Activated CD4-positive, alpha-beta T cell treated with anti-CD3 and anti-CD28 coated beads, Interleukin-2, amount 10 ng/mL, durations not matched to agents 7 days and 5 days (primary cell): ENCODE measurements around the gene NAP1L4. TPM values are rescaled to one million over a fixed set of nuclear protein-coding genes. Genes with fewer than 3 reads are reported as not detected.

Source experiments
- CTCF ChIA-PET: fragments of 350-600 bp; sonication (Branson Sonifier 250); formaldehyde crosslinking; loops from one replicate; lab custom pipeline; 2021; ENCODE audit warnings: antibody characterized with exemption; lab: Charles Lee
- POLR2A ChIA-PET: fragments of 350-600 bp; sonication (Branson Sonifier 250); formaldehyde crosslinking; loops from one replicate; lab custom pipeline; 2021; ENCODE audit warnings: antibody characterized with exemption; lab: Charles Lee
- DNase-seq: peaks from one replicate; pipeline ENCODE4 v3.0.0-alpha.2; 2020
- H3K27ac Mint-ChIP-seq: one replicate; pipeline ENCODE4 v1.8.0; 2021; ENCODE audit warnings: mild to moderate bottlenecking, moderate library complexity, mixed read lengths
- H3K27me3 Mint-ChIP-seq: one replicate; pipeline ENCODE4 v1.8.0; 2021; ENCODE audit warnings: mixed read lengths
- H3K36me3 Mint-ChIP-seq: one replicate; pipeline ENCODE4 v1.8.0; 2021; ENCODE audit warnings: low read depth, mixed read lengths
- H3K4me1 Mint-ChIP-seq: one replicate; pipeline ENCODE4 v1.8.0; 2021; ENCODE audit warnings: mixed read lengths
- H3K4me3 Mint-ChIP-seq: one replicate; pipeline ENCODE4 v1.8.0; 2021; ENCODE audit warnings: mild to moderate bottlenecking, moderate library complexity, mixed read lengths
- H3K9me3 Mint-ChIP-seq: one replicate; pipeline ENCODE4 v1.8.0; 2021; ENCODE audit warnings: mixed read lengths
- total RNA-seq, 2 experiments: library from RNA; stranded (reverse); gene quantifications; one replicate each; pipeline ENCODE4 v1.2.3, GENCODE V29; 2021

The NAP1L4 gene
- total RNA-seq, 2 experiments from 2014 or later = 354 to 367 TPM

DNA sequence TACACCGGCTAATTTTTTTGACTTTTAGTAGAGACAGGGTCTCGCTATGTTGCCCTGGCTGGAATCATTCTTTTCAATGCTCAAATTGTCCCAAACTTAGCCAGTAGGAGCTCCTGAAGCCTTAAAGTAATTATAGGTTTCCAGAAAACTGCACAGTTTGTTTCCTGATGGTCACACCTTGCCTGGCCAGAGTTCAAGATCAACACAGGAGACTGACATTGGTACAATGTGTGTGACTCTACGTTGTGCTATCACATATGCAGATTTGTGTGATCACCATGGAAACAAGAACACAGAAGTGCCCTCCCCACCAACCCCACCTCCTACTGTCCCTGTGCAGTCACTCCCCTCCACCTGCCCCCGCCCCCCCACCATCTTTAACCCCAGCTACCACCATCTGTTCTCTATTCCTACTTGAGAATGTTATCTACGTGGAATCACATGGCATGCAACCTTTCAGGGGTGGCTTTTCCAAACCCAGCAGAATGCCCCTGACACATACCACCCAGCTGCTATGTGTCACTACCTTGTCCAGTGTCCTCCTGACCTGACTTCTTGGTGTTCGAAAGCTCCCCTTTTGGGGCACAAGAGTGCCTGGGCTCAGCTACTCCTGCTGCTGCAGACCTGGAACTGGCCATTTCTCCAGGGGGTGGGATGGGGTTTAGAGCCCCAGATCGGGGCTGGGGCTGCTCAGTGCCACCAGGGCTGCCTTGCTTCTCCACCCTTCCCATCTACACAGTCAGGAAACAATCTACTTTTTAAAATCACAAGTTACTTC, 6.1 kb upstream of the NAP1L4 start:
- Mint-ChIP-seq H3K4me3 (no peak overlapping the region), H3K36me3 (peaks cover 35% of the 10 kb centered on the region), H3K27ac (no peak overlapping the region), H3K4me1 (peaks cover 3% of the 10 kb centered on the region), H3K27me3 (no peaks in the 10 kb centered on the region), H3K9me3 (no peaks in the 10 kb centered on the region)
- ChIA-PET POLR2A (no interaction called here), CTCF (interaction anchor here (0.9 to 1.5 kb wide), 9 partner anchors 9 to 96 kb away, joined by 3 to 5 read pairs (median 4); a partner anchor contains a TSS)
- no peak for DNase-seq

GRCh38 chr11:2997406-2997805, 5.3 kb upstream of the NAP1L4 start:
- Mint-ChIP-seq H3K27me3 (no peaks in the 10 kb centered on the region), H3K36me3 (peaks cover 27% of the 10 kb centered on the region), H3K9me3 (no peaks in the 10 kb centered on the region), H3K4me3 (no peak overlapping the region), H3K27ac (peak overlapping the region; percentile 16), H3K4me1 (peaks cover 3% of the 10 kb centered on the region)
- DNase-seq = no peak
- POLR2A ChIA-PET = no interaction called here
- CTCF ChIA-PET = interaction anchor here (1.1 to 1.5 kb wide), 8 partner anchors 9 to 40 kb away, joined by 3 to 5 read pairs (median 4); no protein-coding TSS in a partner anchor

DNA sequence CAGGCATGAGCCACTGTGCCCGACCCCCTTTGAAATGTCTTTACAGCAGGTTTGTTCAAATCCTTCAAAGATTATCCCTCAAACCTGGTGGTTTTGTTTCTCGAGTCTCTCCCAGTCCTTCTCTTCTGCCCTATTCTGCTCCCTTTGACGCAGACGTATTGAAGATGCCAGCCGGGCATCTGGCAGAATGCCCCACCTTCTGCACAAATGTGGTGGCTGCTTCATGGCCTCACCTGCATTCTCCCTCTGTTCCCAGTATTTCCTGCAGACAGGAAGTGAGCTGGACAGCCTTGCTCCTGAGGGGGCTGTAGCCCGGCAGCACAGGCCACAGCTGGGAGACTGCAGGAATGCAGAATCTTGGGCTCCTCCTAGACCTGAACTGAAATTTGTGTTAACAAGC, 4.8 kb upstream of the NAP1L4 start:
- H3K36me3 Mint-ChIP-seq = peaks cover 28% of the 10 kb centered on the region
- no peak for DNase-seq
- no peaks in the 10 kb centered on the region for H3K9me3 Mint-ChIP-seq
- H3K27ac Mint-ChIP-seq = no peak overlapping the region
- ChIA-PET POLR2A (no interaction called here), CTCF (interaction anchor here (1.1 to 1.5 kb wide), 7 partner anchors 10 to 41 kb away, joined by 3 to 5 read pairs (median 4); no protein-coding TSS in a partner anchor)
- H3K4me3 Mint-ChIP-seq = no peak overlapping the region
- no peaks in the 10 kb centered on the region for H3K27me3 Mint-ChIP-seq
- H3K4me1 Mint-ChIP-seq = peaks cover 3% of the 10 kb centered on the region

- H3K27me3 Mint-ChIP-seq = no peaks in the 10 kb centered on the region
- ChIA-PET POLR2A (no interaction called here), CTCF (interaction anchor here (1.0 to 1.3 kb wide), 2 partner anchors 19 to 20 kb away, joined by 3 read pairs; no protein-coding TSS in a partner anchor)
- peak overlapping the region; percentile 31 for H3K27ac Mint-ChIP-seq
- H3K4me3 Mint-ChIP-seq = no peak overlapping the region
- H3K36me3 Mint-ChIP-seq = peaks cover 26% of the 10 kb centered on the region
- no peak for DNase-seq
- peaks cover 3% of the 10 kb centered on the region for H3K4me1 Mint-ChIP-seq
- no peaks in the 10 kb centered on the region for H3K9me3 Mint-ChIP-seq
These were observed 3.9 kb upstream of the NAP1L4 start for GRCh38 chr11:2995893-2996554.

- POLR2A ChIA-PET = no interaction called here
- Mint-ChIP-seq H3K36me3 (peaks cover 26% of the 10 kb centered on the region), H3K9me3 (no peaks in the 10 kb centered on the region), H3K4me1 (peaks cover 6% of the 10 kb centered on the region), H3K27ac (no peak overlapping the region), H3K4me3 (no peak overlapping the region), H3K27me3 (no peaks in the 10 kb centered on the region)
- CTCF ChIA-PET = interaction anchor here (1.3 to 1.8 kb wide), 2 partner anchors 9 to 19 kb away, joined by 3 to 6 read pairs; no protein-coding TSS in a partner anchor
- no peak for DNase-seq
These were observed 3.0 kb upstream of the NAP1L4 start for GRCh38 chr11:2995031-2995561.

DNA sequence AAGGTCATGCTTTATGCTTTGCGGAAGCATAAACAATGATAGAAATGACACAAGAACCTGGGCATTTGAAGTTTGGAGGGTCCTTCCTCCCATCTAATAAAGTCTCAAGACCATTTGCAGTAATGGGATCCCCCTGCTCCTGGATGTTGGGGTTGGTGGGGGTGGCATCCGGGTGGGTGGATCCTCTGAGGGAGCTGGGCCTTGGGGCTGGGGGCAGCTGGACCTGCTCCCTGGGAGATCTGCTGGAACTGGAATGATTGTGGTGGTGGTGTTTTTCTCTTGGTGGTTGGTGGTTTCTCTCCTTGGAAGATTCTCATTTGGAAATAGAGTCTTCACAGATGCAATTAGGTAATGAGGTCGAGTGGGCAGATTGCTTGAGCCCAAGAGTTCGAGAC, 2.2 kb upstream of the NAP1L4 start:
- Mint-ChIP-seq H3K4me3 (peak overlapping the region; percentile 6), H3K36me3 (peaks cover 26% of the 10 kb centered on the region), H3K27ac (peak overlapping the region; percentile 43), H3K9me3 (no peaks in the 10 kb centered on the region), H3K4me1 (peaks cover 12% of the 10 kb centered on the region), H3K27me3 (no peaks in the 10 kb centered on the region)
- POLR2A ChIA-PET = no interaction called here
- no peak for DNase-seq
- CTCF ChIA-PET = interaction anchor here (1.8 kb wide), 1 partner anchor 9 kb away, joined by 6 read pairs; no protein-coding TSS in a partner anchor

GRCh38 chr11:2992997-2993325, 832 bp upstream of the NAP1L4 start:
- H3K4me1 Mint-ChIP-seq = peaks cover 21% of the 10 kb centered on the region
- CTCF ChIA-PET = no interaction called here
- peaks cover 35% of the 10 kb centered on the region for H3K36me3 Mint-ChIP-seq
- no peaks in the 10 kb centered on the region for H3K9me3 Mint-ChIP-seq
- POLR2A ChIA-PET = no interaction called here
- no peaks in the 10 kb centered on the region for H3K27me3 Mint-ChIP-seq
- DNase-seq = no peak
- peak overlapping the region; percentile 93 for H3K4me3 Mint-ChIP-seq
- H3K27ac Mint-ChIP-seq = peak overlapping the region; percentile 97

DNA sequence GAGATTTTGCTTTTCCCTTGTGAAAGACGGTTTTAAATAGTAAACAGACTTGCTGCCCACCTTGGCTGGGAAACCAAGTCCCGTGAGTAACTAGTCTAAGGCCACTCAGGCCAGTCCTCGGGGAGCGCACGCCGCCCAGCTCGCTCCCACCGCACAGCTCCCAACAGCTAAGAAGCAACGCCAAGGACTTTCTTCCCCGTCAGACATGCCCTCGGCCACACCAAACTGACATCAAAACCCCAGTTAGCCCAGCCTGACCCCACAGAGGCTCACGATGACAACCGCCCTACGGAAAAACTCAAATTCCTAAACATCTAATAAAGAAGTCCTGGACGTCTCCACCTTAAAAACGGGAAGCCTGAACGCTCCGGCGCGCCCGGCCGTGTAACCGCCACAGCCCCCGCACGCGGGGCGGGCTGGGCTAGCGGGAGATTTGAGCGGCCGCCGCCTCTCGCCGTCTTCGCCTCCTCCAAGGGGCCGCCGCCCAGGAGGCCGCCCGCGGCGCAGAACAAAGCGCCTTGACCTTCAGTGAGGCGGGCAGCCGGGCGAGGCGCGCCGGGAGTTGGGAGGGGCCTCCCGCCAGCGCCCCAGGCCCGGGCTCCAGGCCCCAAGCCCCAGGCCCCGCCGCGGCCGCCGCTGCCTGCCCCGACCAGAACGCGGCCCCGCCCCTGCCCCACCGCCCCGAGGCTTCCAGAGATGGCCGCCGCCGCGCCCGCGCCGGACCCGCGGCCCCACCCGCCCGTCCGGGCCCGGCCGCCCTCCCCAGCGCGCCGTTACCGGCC, 486 bp downstream of the NAP1L4 start:
- DNase-seq = no peak
- Mint-ChIP-seq H3K4me3 (peak overlapping the region; percentile 96), H3K9me3 (no peaks in the 10 kb centered on the region), H3K36me3 (peaks cover 44% of the 10 kb centered on the region), H3K27me3 (no peaks in the 10 kb centered on the region), H3K27ac (peak overlapping the region; percentile 97), H3K4me1 (peaks cover 30% of the 10 kb centered on the region)
- POLR2A ChIA-PET = interaction anchor here (0.7 to 1.0 kb wide), 2 partner anchors 22 to 23 kb away, joined by 4 to 7 read pairs; no protein-coding TSS in a partner anchor
- CTCF ChIA-PET = interaction anchor here (0.6 to 0.7 kb wide), 2 partner anchors 10 to 23 kb away, joined by 4 to 5 read pairs; no protein-coding TSS in a partner anchor

DNA sequence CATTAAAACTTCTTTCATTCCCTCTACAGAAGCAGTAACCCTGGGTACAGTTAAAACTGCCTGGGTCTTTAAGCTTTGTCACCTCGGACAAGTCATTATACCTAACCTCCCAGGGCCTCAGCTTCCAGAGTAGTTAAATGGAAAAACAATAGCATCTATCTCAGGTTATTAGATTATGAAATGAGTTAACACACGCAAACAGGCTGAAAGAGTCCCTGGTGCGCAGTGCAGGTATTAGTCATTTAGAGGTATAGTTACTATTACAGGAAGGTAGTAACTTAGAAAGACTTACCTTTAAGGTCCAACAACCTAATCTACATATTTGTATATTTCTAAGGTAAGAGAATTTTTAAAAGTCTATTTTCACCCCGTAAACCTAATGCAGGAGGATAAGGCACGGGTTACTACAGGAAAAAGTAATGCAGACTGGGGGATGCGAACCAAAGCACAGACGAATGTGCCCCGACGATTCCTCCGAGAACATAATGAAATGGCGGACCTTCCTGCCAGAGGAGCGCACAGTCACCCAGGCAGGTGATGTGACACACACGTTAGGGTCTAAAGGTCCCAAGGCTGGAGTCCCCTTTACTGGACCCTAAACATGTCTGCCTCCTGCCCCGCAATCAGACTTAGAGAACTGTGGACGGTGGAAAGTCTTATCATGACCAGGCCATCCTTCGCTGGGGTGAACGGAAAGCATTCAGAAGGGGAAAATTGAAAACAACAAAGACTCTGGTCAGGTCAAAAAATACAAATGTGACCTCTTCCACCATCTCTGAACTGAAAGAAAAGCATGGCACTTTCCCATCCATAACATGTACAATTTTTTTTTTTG, 1.3 kb downstream of the NAP1L4 start:
- POLR2A ChIA-PET = interaction anchor here (2.2 kb wide), 1 partner anchor 23 kb away, joined by 11 read pairs; no protein-coding TSS in a partner anchor
- Mint-ChIP-seq H3K9me3 (no peaks in the 10 kb centered on the region), H3K4me1 (peaks cover 33% of the 10 kb centered on the region), H3K4me3 (peak overlapping the region; percentile 96), H3K27ac (peak overlapping the region; percentile 97), H3K36me3 (peaks cover 43% of the 10 kb centered on the region), H3K27me3 (no peaks in the 10 kb centered on the region)
- DNase-seq = peak; percentile 47
- CTCF ChIA-PET = interaction anchor here (1.0 to 2.0 kb wide), 6 partner anchors 10 to 101 kb away, joined by 4 to 7 read pairs (median 5); no protein-coding TSS in a partner anchor

- DNase-seq = no peak
- Mint-ChIP-seq H3K27ac (peak overlapping the region; percentile 97), H3K36me3 (peaks cover 50% of the 10 kb centered on the region), H3K4me1 (peaks cover 41% of the 10 kb centered on the region), H3K27me3 (no peaks in the 10 kb centered on the region), H3K4me3 (peak overlapping the region; percentile 96), H3K9me3 (no peaks in the 10 kb centered on the region)
- ChIA-PET POLR2A (interaction anchor here (2.2 kb wide), 1 partner anchor 25 kb away, joined by 11 read pairs; no protein-coding TSS in a partner anchor), CTCF (interaction anchor here (0.6 to 2.0 kb wide), 11 partner anchors 8 to 102 kb away, joined by 3 to 7 read pairs (median 4); no protein-coding TSS in a partner anchor)
These were observed 2.6 kb downstream of the NAP1L4 start for GRCh38 chr11:2989551-2989950.

- H3K9me3 Mint-ChIP-seq = no peaks in the 10 kb centered on the region
- POLR2A ChIA-PET = interaction anchor here (2.2 kb wide), 1 partner anchor 25 kb away, joined by 11 read pairs; no protein-coding TSS in a partner anchor
- DNase-seq = no peak
- H3K36me3 Mint-ChIP-seq = peaks cover 53% of the 10 kb centered on the region
- CTCF ChIA-PET = interaction anchor here (0.6 to 2.0 kb wide), 11 partner anchors 8 to 102 kb away, joined by 3 to 7 read pairs (median 4); no protein-coding TSS in a partner anchor
- H3K27me3 Mint-ChIP-seq = no peaks in the 10 kb centered on the region
- H3K27ac Mint-ChIP-seq = peak overlapping the region; percentile 97
- H3K4me3 Mint-ChIP-seq = peak overlapping the region; percentile 96
- peaks cover 42% of the 10 kb centered on the region for H3K4me1 Mint-ChIP-seq
These were observed 3.1 kb downstream of the NAP1L4 start for GRCh38 chr11:2989006-2989405.
